HG02852 (cell line): ENCODE results near the gene MAEA.

Source experiments
- ATAC-seq: cut with Tn5 transposase; IDR thresholded peaks from one replicate; pipeline ENCODE4 v1.9.1; 2021; ENCODE audit warnings: mild to moderate bottlenecking, moderate library complexity; ENCODE audit not compliant: unreplicated experiment

Gene MAEA

DNA sequence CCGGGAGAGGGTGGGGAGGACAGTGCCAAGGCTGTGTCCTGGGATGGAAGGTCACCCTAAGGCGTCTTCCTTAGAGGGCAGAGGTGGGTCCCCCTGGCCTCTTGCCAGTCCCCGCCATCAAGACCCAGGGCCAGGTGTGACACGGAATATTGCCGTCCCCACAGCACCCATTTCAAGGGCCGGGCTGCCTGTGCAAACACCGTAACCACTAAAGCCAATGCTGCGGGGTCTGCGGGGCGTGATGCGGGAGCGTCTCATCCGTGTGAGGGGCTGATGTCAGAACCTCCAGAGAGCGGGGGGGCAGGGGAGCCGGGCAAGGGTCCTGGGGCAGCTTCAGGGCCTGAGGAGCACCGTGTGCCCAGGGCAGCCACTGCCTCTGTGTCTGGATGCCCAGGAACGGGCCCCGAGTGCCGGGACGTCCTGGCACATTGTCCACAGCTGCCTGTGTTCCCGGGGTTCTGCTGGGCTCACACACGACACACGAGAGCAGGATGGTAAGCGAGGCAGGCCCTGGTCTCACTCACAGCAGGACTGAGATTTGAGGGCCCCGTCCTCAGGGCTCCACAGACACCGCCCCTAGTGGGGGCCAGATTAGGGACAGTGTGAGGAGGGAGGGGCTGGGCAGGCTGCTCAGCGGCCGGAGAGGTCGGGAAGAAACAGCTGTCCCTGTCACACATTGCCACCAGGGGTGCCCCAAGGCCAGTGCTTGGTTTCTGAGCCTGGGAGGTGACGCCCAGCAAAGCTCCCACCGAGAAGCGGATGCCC is 87.3 kb downstream of the MAEA start:
- ATAC-seq, result no peak

DNA sequence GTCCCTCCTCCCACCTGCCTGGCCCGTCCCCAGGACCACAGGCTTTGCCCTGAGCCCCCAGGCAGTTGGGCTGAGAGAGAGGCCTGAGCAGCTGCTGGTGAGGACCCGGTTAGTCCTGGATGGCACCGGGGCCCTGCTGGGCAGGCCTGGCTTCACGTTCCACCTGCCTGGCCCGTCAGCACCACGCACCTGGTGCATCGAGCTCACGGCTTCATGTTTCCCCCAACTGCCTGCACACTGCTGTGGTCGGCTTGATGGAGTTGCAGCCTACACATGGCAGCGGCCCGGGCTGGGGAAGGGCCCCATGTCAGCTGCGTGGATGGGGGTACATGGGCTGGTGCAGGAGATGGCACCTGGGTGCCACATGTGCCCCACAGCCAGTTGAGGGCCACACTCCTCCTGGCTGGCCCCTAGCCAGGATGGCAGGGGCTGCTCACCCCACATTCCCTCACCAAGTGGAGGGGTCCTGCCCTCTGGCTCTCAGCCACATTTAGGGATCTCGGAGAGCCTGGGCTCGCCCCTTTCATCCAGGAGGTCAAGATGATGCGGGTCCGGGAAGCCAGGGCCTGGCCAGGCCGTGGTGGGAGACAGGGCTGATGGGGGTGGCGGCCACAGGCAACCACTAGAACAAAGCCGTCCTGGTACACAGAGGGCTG is 88.0 kb downstream of the MAEA start:
- no peak for ATAC-seq

DNA sequence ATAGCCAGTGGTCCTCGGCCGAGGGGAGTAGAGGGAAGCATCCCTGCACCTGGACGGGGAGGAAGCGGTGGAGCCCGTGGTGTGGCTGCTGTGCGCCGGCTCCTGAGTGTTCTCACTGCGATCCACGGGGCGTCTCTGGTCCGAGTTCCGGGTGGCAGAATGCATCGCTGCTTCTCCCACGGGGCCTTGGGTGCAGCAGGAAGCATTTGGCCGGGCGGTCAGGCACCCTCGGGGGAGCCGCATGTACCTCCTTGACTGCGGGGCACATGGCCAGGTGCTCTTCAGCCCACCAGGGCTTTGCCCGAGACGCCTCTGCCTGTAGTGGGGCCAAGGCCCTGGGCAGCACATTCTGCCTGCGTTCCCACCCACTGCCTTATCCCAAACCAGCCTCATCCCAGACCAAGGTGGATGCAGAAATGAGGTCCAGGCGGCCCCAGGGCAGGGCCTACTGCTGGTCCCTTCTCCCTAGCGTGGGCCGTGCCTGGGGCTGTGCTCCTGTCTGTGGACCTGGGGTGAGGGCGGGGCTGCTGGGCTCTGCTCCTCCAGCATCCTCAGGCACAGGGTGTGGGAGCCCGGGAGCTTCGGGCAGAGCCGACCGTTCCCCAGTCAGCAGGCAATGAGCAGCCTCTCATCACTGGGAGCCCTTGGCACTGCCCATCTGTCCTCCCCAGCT is 89.0 kb downstream of the MAEA start:
- ATAC-seq, result no peak

DNA sequence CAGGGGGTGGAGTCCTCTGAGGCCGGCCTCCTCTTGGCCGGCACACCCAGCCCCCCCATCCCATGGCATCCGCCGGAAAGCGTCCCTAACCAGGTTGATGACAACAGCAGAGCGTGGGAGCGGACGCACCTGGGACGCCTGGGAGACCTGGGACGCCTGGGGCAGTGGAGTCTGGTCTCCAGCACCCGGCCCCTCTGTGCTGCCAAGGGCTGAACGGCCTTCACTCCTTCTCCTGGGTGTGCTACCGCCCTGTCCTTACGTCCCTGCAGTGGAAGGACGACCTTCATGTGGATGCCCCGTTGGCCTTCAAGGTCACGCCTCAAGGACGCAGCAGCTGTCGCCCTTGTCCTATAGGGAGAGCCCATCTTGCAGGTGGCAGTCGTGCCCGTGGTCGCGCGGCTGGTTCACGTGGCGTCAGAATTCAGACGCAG is 89.7 kb downstream of the MAEA start:
- no peak for ATAC-seq

DNA sequence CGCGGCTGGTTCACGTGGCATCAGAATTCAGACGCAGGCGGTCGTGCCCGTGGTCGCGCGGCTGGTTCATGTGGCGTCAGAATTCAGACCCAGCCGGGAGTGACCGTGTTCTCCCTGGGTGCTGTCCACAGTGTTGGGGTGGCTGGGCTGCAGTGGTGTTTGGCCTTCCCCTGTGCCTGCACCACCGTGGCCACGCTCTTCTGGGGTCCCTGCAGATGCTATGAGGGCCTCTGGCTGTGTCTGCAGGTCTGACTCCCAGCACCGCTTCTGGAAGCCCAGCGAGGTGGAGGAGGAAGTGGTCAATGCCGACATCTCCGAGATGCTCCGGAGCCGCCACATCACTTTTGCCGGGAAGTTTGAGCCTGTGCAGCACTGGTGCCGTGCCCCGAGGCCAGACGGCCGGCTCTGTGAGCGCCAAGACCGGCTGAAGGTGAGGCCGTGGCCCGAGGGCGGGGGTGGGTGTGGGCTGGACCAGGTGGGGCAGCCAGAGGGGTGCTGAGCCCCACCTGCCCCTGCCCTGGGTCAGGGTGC is 90.2 kb downstream of the MAEA start:
- no peak for ATAC-seq

DNA sequence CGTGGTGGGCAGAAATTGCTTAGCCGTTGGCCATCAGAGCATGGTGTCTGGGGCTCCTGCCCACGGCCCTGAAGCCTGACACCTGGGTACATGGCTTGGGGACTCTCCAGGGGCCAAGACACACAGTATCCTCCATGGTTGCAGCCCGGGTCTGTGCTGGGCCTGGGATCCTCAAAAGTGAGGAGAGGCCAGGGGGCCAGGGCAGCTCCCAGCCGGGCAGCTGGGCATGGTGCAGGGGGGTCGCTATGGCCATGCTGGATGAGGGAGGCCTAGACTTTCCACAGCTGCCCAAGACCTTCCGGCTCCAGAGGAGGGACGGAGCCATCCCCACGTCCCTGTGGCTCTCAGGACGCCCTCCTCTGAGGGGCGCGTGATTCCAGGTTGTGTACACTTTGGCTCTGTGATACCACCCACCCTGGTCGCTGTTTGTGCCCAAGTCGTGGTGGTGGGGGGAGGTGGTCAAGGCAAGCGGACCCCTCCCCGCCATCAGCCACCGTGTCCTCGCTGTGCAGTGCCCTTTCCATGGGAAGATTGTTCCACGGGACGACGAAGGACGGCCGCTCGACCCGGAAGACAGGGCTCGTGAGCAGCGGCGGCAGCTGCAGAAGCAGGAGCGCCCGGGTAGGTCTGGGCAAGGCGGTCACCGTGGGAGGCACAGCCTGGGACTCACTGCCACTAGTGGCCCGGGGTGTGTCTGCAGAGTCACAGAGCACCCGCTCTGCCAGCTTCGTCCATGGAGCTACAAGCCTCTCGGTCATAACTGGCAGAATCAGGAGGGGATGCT is 90.9 kb downstream of the MAEA start:
- no peak for ATAC-seq

DNA sequence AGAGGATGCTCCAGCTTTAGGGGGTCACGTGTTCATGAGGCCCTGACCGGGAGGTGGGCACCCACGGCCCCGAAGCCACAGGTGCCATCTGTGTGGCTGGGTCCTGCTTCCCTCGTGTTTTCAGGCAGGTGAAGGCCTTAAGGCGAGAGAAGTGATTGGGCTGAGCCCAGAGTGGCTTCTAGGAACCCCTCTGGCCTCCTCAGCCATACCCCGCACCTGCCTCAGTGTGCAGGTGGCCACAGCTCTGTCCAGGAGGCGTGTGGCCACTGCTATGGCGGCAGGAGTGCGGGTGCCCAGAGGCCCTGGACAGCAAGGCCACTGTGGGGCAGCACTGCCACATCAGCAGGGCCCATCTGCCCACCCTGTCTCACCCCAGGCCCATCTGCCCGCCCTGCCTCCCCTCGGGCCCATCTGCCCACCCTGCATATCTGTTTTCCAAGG is 91.5 kb downstream of the MAEA start:
- ATAC-seq, result no peak

DNA sequence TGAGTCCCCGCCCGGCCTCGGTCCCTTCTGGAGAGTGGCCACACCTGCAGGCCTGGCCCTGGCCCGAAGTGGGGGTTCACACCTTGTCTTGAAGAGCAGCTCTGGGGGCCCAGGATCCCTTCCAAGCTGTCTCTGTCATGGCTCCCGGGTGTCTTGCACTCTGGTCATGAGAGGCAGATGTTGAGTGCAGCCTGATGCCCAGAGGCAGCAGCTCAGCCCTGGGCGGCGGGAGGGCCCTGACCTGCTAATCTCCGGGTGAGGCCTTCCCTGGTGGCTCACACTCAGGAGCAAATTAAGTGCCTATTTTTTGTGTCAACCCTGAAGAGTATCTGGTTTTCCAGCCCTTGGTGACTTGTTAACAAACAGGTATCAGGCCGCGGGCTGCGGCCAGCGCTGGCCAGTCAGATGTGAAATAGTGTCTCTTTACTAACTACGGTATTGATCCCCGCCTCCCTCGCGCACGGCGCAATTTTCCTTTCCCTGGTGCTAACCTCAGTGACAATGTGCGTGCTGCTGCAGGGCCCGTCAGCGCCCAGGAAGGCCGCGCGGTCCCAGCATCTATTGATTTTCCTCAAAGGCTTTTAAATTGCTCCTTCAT is 92.4 kb downstream of the MAEA start:
- ATAC-seq, result no peak

DNA sequence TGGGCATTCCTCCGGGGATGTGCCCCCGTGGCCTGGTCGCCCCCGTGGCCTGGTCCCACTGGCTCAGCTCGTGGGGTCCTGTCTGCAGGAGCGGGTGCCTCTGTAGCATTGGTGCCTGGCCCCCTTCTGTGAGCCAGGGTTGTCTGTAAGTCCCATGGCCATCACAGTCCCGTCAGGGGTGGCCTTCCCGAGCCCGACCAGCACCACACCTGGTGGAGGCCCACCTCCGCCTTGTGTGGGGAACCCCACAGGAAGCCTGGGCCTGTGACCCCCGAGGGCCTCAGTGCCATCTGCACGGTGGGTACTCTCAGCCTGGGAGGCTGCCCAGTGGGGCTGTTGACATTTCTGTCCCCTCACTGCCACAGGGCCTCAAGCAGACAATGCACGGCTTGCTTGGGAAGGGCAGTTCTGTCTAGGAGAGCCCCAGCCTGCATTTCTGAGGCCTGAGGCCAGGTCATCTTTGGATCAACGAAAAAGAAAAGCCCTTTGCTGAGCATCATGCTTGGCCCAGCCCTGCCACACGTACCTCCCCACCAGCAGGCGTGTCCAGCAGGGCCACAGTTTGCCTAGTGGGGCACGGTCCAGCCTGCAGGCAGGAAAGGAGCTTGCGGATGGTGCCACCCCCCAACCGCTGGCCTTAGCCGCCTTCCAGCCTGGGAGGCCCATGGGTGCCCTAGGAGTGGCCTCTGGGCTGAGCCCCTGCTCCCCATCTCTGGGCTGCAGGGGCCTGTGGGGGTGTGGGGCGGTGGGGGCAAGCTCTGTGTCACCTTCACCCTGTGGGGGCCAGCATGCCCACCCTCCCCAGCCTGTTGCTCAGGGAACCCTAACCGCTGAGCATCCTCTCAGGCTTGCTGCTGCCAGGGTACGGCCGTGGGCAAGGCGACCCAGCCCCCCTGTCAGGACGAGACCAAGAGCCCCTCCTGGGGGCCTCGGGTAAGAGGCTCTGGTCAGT is 93.4 kb downstream of the MAEA start:
- no peak for ATAC-seq

DNA sequence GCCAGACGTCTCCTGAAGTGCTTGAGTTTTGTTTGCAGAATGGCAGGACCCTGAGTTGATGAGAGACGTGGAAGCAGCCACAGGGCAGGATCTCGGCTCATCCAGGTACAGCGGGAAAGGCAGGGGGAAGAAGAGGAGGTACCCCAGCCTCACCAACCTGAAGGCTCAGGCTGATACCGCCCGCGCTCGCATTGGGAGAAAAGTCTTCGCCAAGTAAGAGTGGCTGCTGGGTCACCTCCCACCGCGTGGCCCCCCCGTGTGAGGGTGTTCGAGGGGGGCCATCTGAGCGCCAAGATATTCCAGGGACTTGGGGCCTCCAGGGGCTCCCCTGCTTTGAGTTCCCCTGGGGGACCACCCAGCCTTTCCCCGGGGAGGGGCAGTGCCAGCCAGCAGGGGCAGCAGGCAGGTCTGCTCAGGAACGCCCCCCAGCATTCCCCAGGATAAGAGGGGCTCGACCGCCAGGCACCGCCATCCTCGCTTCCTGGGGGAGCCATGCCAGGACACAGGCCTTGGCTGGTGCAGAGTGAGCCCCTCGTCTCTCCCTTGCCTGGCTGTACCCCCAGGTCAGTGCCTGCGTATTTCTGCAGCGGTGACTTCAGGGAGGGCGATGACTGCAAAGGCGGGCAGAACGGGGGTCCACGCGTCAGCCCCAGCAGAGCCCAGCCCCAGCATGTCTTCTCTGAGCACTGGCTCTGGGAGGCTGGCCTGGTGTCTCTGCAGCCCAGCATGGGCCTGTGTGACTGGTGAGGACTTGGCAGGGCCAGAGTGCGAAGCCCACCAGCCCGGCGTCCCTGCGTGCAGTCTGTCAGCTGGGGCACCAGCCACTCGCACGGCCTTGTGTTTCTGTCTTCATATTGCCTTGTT is 94.3 kb downstream of the MAEA start:
- no peak for ATAC-seq

DNA sequence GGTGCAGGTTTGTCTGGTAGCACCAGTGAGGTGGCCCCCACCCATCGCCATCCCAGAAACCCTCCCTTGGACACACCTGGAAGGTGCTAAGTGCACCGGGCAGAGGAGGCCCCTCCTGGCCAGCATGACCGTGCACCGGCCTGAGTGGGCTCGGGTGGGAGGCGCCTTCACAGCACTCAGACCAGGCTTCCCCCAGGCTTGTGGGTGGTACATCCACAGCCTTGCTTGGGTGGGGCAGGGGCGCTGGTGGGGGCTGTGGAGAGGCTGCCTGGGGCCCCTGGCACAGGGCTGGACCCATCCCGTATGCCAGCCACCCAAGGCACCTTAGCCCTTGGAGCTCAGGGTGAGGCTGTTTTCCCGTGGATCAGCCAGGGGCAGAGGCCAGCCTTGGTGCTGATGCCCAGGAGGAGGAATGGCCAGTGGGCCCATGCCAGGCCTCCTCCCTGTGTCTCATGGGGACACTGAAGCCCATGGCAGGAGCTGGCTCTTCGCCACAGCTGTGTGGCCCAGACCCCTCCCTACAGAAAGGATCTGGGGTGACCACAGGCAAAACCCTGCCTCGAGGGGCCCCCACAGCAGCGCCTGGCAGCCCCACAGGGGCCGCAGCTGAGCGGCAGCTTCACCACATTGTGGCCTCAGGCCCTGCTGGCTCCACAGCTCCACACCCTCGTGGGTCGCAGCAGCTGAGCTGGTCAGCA is 95.1 kb downstream of the MAEA start:
- no peak for ATAC-seq

DNA sequence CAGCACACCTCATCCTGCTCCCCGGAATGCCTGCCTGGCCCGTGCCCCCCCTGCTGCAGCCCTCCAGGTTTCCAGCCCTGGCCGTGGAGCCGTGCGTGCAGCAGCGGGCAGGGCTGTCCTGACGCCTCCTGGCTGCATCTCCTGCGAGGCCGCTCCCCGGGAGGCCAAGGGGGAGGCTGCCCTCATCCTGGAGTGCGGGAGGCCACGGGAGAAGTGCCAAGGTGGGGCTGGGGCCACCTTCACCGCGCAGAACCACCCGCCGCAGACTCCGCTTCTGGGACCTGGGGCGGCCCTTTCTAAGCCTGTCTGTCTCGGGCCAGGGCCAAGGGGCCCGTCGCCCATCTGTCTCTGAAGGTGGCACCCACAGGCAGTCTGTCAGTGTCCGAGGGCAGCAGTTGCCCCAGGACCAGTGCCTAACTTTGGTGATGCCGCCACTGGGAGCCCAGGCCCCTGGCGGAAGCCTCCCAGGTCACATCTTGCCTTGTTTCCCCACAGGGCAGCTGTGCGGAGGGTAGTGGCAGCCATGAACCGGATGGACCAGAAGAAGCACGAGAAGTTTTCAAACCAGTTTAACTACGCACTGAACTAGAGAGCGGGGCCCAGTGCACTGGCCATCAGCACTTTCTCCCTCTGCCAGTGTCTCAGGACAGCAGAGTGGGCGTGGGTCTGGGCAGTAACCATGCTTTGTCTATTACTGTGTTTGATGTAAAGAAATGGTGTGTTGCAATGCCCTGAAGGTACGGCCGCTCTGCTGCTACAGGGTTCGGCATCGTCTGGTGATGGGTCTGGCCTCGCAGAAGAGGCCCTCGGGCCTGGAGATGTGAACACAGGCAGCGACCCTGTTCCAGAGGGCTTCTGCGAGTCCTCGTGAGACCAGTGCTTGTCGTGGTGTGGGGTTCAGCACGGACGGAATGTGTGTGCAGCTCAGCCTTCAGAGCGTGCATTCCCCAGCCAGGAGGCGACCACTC is 96.0 kb downstream of the MAEA start:
- no peak for ATAC-seq
